Measurements from ENCODE around the gene KCTD1. TPM values are rescaled to one million over a fixed set of nuclear protein-coding genes. Genes with fewer than 3 reads are reported as not detected.

KCTD1 gene
- total RNA-seq, 2 donors from 2014 or later, result 12.2 to 36.3 TPM

- Histone ChIP-seq H3K4me3 (no peak overlapping the region), H3K27ac (peak overlapping the region in 1 of 4 donors; percentile 31), H3K4me1 (peaks cover 13% of the 10 kb centered on the region), H3K27me3 (no peaks in the 10 kb centered on the region), H3K36me3 (replicated peaks in 1 of 2; ENCODE audit: insufficient read depth in 1 of 2, low read depth in 2 of 2) (no peaks in the 10 kb centered on the region), H3K9me3 (no peaks in the 10 kb centered on the region)
- TF ChIP-seq POLR2A (IDR thresholded peaks at IDR 0.05), result no peak
- TF ChIP-seq, protein P1, sequence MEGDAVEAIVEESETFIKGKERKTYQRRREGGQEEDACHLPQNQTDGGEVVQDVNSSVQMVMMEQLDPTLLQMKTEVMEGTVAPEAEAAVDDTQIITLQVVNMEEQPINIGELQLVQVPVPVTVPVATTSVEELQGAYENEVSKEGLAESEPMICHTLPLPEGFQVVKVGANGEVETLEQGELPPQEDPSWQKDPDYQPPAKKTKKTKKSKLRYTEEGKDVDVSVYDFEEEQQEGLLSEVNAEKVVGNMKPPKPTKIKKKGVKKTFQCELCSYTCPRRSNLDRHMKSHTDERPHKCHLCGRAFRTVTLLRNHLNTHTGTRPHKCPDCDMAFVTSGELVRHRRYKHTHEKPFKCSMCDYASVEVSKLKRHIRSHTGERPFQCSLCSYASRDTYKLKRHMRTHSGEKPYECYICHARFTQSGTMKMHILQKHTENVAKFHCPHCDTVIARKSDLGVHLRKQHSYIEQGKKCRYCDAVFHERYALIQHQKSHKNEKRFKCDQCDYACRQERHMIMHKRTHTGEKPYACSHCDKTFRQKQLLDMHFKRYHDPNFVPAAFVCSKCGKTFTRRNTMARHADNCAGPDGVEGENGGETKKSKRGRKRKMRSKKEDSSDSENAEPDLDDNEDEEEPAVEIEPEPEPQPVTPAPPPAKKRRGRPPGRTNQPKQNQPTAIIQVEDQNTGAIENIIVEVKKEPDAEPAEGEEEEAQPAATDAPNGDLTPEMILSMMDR (IDR thresholded peaks at IDR 0.05), result no peak
- no peak for ATAC-seq
- DNase-seq, result no peak
- intact Hi-C loops (cut with DNase I), result no loop called here
- 39 to 41% methylated on average over 8 of the region's 8 CpGs for WGBS, 2 donors
Observed at GRCh38 chr18:26575865-26576217, 27.5 kb upstream of the KCTD1 start.

DNA sequence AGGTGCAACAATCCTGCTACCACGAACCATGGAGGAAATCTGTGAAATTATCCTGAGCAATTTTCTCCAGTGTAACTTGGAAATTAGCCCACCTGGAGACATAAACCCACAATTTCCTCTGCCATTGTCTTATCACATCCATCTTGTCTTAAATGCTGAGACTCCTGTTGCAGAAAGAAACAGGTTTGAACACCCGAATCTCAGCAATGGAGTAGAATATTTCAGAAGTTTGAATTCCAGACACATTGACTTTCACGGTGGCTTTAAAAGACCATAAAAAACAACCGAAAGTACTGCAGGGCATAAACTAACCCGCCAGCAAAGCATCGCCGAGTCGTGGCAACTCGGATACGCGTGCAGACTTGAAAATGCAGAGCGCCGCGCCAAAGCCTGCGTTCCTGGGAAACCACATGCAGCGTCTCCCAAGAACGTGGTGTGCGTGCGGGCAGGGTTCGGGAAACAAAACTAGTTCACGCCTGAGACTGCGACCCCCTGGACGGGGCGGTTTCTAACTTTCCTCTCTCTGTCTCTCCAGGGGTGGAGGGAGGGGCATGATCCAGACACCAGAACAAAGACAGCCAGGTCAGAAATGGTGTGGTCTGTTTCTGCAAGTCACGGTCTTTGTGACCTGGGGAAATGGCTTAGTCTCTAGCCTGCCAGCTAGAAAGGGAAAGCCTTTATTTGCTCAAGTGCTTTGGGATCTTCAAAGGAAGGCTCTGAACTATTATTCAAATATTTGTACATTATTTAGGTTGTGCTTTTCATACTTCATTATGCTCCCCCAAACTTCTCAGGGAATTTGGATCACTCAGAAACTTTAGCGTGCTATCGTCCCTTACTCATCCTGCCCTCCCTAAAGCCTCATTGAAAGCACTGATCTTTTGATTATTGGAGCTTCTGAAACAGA lies 26.9 kb upstream of the KCTD1 start:
- H3K27ac ChIP-seq, result peak overlapping the region in 3 of 4 donors; percentile 28 to 31 (median 29)
- peaks cover 13% of the 10 kb centered on the region for H3K4me1 ChIP-seq
- no peaks in the 10 kb centered on the region for H3K9me3 ChIP-seq
- 4% methylated on average over 27 of the region's 27 CpGs for WGBS, 2 donors
- DNase-seq, result peak; percentile 31 to 62 (median 36)
- TF ChIP-seq, protein P1 (IDR thresholded peaks at IDR 0.05), result no peak
- no peak for TF ChIP-seq POLR2A (IDR thresholded peaks at IDR 0.05)
- H3K36me3 ChIP-seq (replicated peaks in 1 of 2; ENCODE audit: insufficient read depth in 1 of 2, low read depth in 2 of 2), result no peaks in the 10 kb centered on the region
- H3K4me3 ChIP-seq, result no peak overlapping the region
- intact Hi-C loops (cut with DNase I), result no loop called here
- H3K27me3 ChIP-seq, result no peaks in the 10 kb centered on the region
- peak; percentile 75 for ATAC-seq

- intact Hi-C loops (cut with DNase I), result no loop called here
- no peak for TF ChIP-seq POLR2A (IDR thresholded peaks at IDR 0.05)
- TF ChIP-seq, protein P1 (IDR thresholded peaks at IDR 0.05), result no peak
- ATAC-seq (peak; percentile 79), DNase-seq (no peak)
- no peak overlapping the region for H3K4me3 ChIP-seq
- H3K9me3 ChIP-seq, result no peaks in the 10 kb centered on the region
- no peaks in the 10 kb centered on the region for H3K36me3 ChIP-seq (replicated peaks in 1 of 2; ENCODE audit: insufficient read depth in 1 of 2, low read depth in 2 of 2)
- H3K4me1 ChIP-seq, result peaks cover 16% of the 10 kb centered on the region
- H3K27ac ChIP-seq, result peak overlapping the region in 3 of 4 donors; percentile 17 to 62 (median 38)
- WGBS, 2 donors, result 38 to 40% methylated on average over 5 of the region's 5 CpGs
- H3K27me3 ChIP-seq, result no peaks in the 10 kb centered on the region
Observed at GRCh38 chr18:26568926-26569665, 20.7 kb upstream of the KCTD1 start.

GRCh38 chr18:26568513-26568912 lies 20.2 kb upstream of the KCTD1 start:
- TF ChIP-seq, protein P1 (IDR thresholded peaks at IDR 0.05), result no peak
- no peak for TF ChIP-seq POLR2A (IDR thresholded peaks at IDR 0.05)
- H3K4me1 ChIP-seq, result peaks cover 16% of the 10 kb centered on the region
- WGBS, 2 donors, result 16 to 25% methylated on average over 1 of the region's 1 CpG
- H3K27me3 ChIP-seq, result no peaks in the 10 kb centered on the region
- intact Hi-C loops (cut with DNase I), result no loop called here
- H3K27ac ChIP-seq, result peak overlapping the region in 1 of 4 donors; percentile 17
- H3K36me3 ChIP-seq (replicated peaks in 1 of 2; ENCODE audit: insufficient read depth in 1 of 2, low read depth in 2 of 2), result no peaks in the 10 kb centered on the region
- no peaks in the 10 kb centered on the region for H3K9me3 ChIP-seq
- no peak overlapping the region for H3K4me3 ChIP-seq
- no peak for DNase-seq
- ATAC-seq, result peak; percentile 83

All from body of pancreas (tissue), 4 donors.